ENCODE measurements around the gene KRT6B.
"Not testable (repeated sequence)": the region's sequence is repeated elsewhere in the genome, so short reads cannot be mapped to it uniquely, and the experiment has no call there.

- not testable (repeated sequence) for TF ChIP-seq CTCF (IDR thresholded peaks at IDR 0.05; ENCODE audit: control extremely low read depth in 1 of 3, insufficient read depth in 1 of 3, low read depth in 1 of 3, low read length in 3 of 3); CEBPB (IDR thresholded peaks at IDR 0.05; ENCODE audit: low read depth, low read length)
Observed at GRCh38 chr12:52447196-52447595, 4.8 kb downstream of the KRT6B start.
